Measurements from ENCODE around the gene ARL6IP6.

The ARL6IP6 gene

GRCh38 chr2:152811916-152812315 lies 93.5 kb downstream of the ARL6IP6 start:
- DNase-seq = no peak
